GM12873 (cell line): ENCODE results near the gene ASTN2.

Experiments
- CTCF ChIP-seq: IDR thresholded peaks from 2 replicates; pipeline ENCODE4 v1.5.1; 2012; ENCODE audit warnings: low read depth, mild to moderate bottlenecking, moderate library complexity, low read length, control low read depth; ENCODE audit not compliant: insufficient read depth; ENCODE audit errors: missing control alignments

ASTN2 gene

GRCh38 chr9:117091529-117091928 lies 323.3 kb downstream of the ASTN2 start:
- no peak for TF ChIP-seq CTCF

- no peak for TF ChIP-seq CTCF
Observed at GRCh38 chr9:117088786-117089185, 326.1 kb downstream of the ASTN2 start.

GRCh38 chr9:117088140-117088539 lies 326.7 kb downstream of the ASTN2 start:
- no peak for TF ChIP-seq CTCF

GRCh38 chr9:117084221-117084620 lies 330.6 kb downstream of the ASTN2 start:
- TF ChIP-seq CTCF: no peak

GRCh38 chr9:117083559-117083958 lies 331.3 kb downstream of the ASTN2 start:
- TF ChIP-seq CTCF: no peak

- no peak for TF ChIP-seq CTCF
Observed at GRCh38 chr9:117081641-117082317, 333.1 kb downstream of the ASTN2 start.

- no peak for TF ChIP-seq CTCF
Observed at GRCh38 chr9:117080765-117081390, 334.0 kb downstream of the ASTN2 start.
